HCT116 (cell line): ENCODE results near the gene NIPAL4. TPM values are rescaled to one million over a fixed set of nuclear protein-coding genes. Genes with fewer than 3 reads are reported as not detected.

ENCODE experiments used
- ATAC-seq: fragments of 200-7000 bp; cut with Tn5 transposase; 2 replicates; pipeline ENCODE4 v1.9.1; 2020; ENCODE audit warnings: mild to moderate bottlenecking, moderate library complexity
- BruUV-seq: library from RNA; stranded (reverse); fragments of 400-500 nt; replicated peaks from 2 replicates; lab custom pipeline; 2021; lab: Mats Ljungman, UMichigan
- CTCF ChIA-PET: fragments of 300-600 bp; sonication (Branson Sonifier 250); formaldehyde crosslinking; loops from one replicate; lab custom pipeline; 2021; ENCODE audit warnings: antibody characterized with exemption; lab: Charles Lee
- POLR2A ChIA-PET: fragments of 300-600, 350-600 bp; sonication (Branson Sonifier 250); formaldehyde crosslinking; loops from one replicate; lab custom pipeline; 2021; ENCODE audit warnings: antibody characterized with exemption; lab: Charles Lee
- RAD21 ChIA-PET, 2 experiments: fragments of 300-600 bp; sonication (Branson Sonifier 250); formaldehyde crosslinking; loops; one replicate each; lab custom pipeline; 2023; ENCODE audit warnings: low total read pairs in 2 of 2; ENCODE audit not compliant: uncharacterized antibody in 2 of 2, unreplicated experiment in 2 of 2, low non-redundant PET in 1 of 2; lab: Charles Lee
- DNase-seq: peaks from one replicate; pipeline ENCODE4 v3.0.0-alpha.2; 2010; ENCODE audit warnings: low read depth, low spot score
- H2AFZ ChIP-seq: fragments of 200-600 bp; shearing (Covaris generic), sonication (generic); 2 replicates; pipeline ENCODE4 v1.6.1; 2017; ENCODE audit warnings: low read depth, mixed run types, mixed read lengths, antibody characterized with exemption, low read length; ENCODE audit not compliant: poor library complexity, severe bottlenecking
- H3K27ac ChIP-seq: 2 replicates; pipeline ENCODE4 v1.5.1; 2012; ENCODE audit warnings: low read depth, low read length
- H3K27me3 ChIP-seq: fragments of 200-600 bp; sonication (generic); 2 replicates; pipeline ENCODE4 v1.6.1; 2016; ENCODE audit warnings: mixed run types, low read length, mixed read lengths; ENCODE audit not compliant: insufficient read depth
- H3K36me3 ChIP-seq, 2 experiments: fragments of 200-500 bp in 1 of 2; fragments of 200-600 bp in 1 of 2; sonication (Bioruptor generic) in 1 of 2; sonication (generic) in 1 of 2; 2 replicates each; pipeline versions ENCODE4 v1.5.1 to v1.6.1; 2014 to 2016; ENCODE audit warnings: low read length in 2 of 2, inconsistent platforms in 1 of 2, mixed read lengths in 1 of 2, mixed run types in 1 of 2; ENCODE audit not compliant: insufficient read depth in 2 of 2, control insufficient read depth in 1 of 2
- H3K4me1 ChIP-seq, 2 experiments: fragments of 200-600 bp in 1 of 2; sonication (generic) in 1 of 2; 2 replicates each; pipeline versions ENCODE4 v1.5.1 to v1.6.1; 2012 to 2017; ENCODE audit warnings: low read length in 2 of 2, inconsistent platforms in 1 of 2, mild to moderate bottlenecking in 1 of 2, mixed read lengths in 1 of 2, mixed run types in 1 of 2, moderate library complexity in 1 of 2; ENCODE audit not compliant: insufficient read depth in 2 of 2, control insufficient read depth in 1 of 2
- H3K4me2 ChIP-seq: fragments of 200-600 bp; sonication (generic); 2 replicates; pipeline ENCODE4 v1.6.1; 2017; ENCODE audit warnings: mixed run types, low read length, mixed read lengths
- H3K4me3 ChIP-seq, 2 experiments: fragments of 200-600 bp in 1 of 2; sonication (generic) in 1 of 2; replicated peaks in 1 of 2; 2 replicates each; pipeline ENCODE4 v1.5.1; 2011 to 2016; ENCODE audit warnings: low read length in 2 of 2, control low read depth in 1 of 2, low read depth in 1 of 2, mild to moderate bottlenecking in 1 of 2, mixed read lengths in 1 of 2, mixed run types in 1 of 2
- H3K79me2 ChIP-seq: fragments of 200-600 bp; sonication (generic); 2 replicates; pipeline ENCODE4 v1.6.1; 2017; ENCODE audit warnings: mild to moderate bottlenecking, mixed run types, low read length, moderate library complexity, mixed read lengths; ENCODE audit not compliant: insufficient read depth
- H3K9ac ChIP-seq: fragments of 200-600 bp; sonication (generic); 2 replicates; pipeline ENCODE4 v1.6.1; 2016; ENCODE audit warnings: low read length, mixed read lengths
- H3K9me2 ChIP-seq: fragments of 200-600 bp; sonication (generic), shearing (Covaris generic); 2 replicates; pipeline ENCODE4 v1.6.1; 2017; ENCODE audit warnings: mixed run types, mild to moderate bottlenecking, moderate library complexity; ENCODE audit not compliant: insufficient read depth
- H3K9me3 ChIP-seq, 2 experiments: fragments of 200-500 bp in 1 of 2; fragments of 200-600 bp in 1 of 2; sonication (Bioruptor generic) in 1 of 2; sonication (generic) in 1 of 2; 2 replicates each; pipeline ENCODE4 v1.6.1; 2014 to 2017; ENCODE audit warnings: low read length in 2 of 2, mixed read lengths in 2 of 2, inconsistent platforms in 1 of 2, low read depth in 1 of 2, mild to moderate bottlenecking in 1 of 2, mixed run types in 1 of 2, moderate library complexity in 1 of 2; ENCODE audit not compliant: control insufficient read depth in 1 of 2, insufficient read depth in 1 of 2
- H4K20me1 ChIP-seq: fragments of 200-600 bp; sonication (generic), shearing (Covaris generic); 2 replicates; pipeline ENCODE4 v1.6.1; 2017; ENCODE audit warnings: mixed run types, mild to moderate bottlenecking, moderate library complexity; ENCODE audit not compliant: insufficient read depth
- CBX3 ChIP-seq: IDR thresholded peaks from 2 replicates; pipeline ENCODE4 v1.6.1; 2012; ENCODE audit warnings: low read depth
- CTCF ChIP-seq, 3 experiments: fragments of 200-600 bp in 1 of 3; sonication (generic) in 1 of 3; IDR thresholded peaks in 2 of 3; conservative IDR thresholded peaks in 1 of 3; 2 replicates each; pipeline ENCODE4 v1.5.1; 2012 to 2017; ENCODE audit warnings: low read depth in 2 of 3, low read length in 2 of 3, antibody characterized with exemption in 1 of 3, borderline replicate concordance in 1 of 3, control low read depth in 1 of 3, mild to moderate bottlenecking in 1 of 3, mixed read lengths in 1 of 3, mixed run types in 1 of 3, moderate library complexity in 1 of 3; ENCODE audit not compliant: insufficient read depth in 1 of 3
- EGR1 ChIP-seq: IDR thresholded peaks from 2 replicates; pipeline ENCODE4 v1.6.1; 2012; ENCODE audit warnings: low read depth
- ELF1 ChIP-seq: IDR thresholded peaks from 2 replicates; pipeline ENCODE4 v1.6.1; 2012; ENCODE audit warnings: low read depth, borderline replicate concordance
- FOSL1 ChIP-seq: IDR thresholded peaks from 2 replicates; pipeline ENCODE4 v1.6.1; 2012; ENCODE audit warnings: low read depth
- JUND ChIP-seq: IDR thresholded peaks from 2 replicates; pipeline ENCODE4 v1.6.1; 2012
- POLR2AphosphoS5 ChIP-seq: IDR thresholded peaks from 2 replicates; pipeline ENCODE4 v1.6.1; 2011; ENCODE audit warnings: mild to moderate bottlenecking, low read depth, low read length, moderate library complexity
- SP1 ChIP-seq: IDR thresholded peaks from 2 replicates; pipeline ENCODE4 v1.6.1; 2012; ENCODE audit warnings: low read depth
- TCF7L2 ChIP-seq: IDR thresholded peaks from 2 replicates; pipeline ENCODE4 v1.7.0; 2011; ENCODE audit warnings: borderline replicate concordance, inconsistent platforms; ENCODE audit not compliant: insufficient read depth, insufficient read length; ENCODE audit errors: extremely low read depth
- ZBTB33 ChIP-seq: IDR thresholded peaks from 2 replicates; pipeline ENCODE4 v1.6.1; 2011; ENCODE audit warnings: mild to moderate bottlenecking, low read length, moderate library complexity; ENCODE audit not compliant: insufficient replicate concordance; ENCODE audit errors: extremely low read depth
- intact Hi-C: fragments of 100-400 bp; cut with micrococcal nuclease; formaldehyde crosslinking; loops from 2 replicates; pipeline ENCODE4 v1.10.0; 2022
- total RNA-seq: library from RNA; stranded (reverse); gene quantifications from one replicate; pipeline ENCODE4 v1.2.1, GENCODE V29; 2021; ENCODE audit not compliant: unreplicated experiment

NIPAL4 gene
- total RNA-seq, 1 experiment from 2014 or later: 0.12 TPM

- Histone ChIP-seq H3K4me3 (no peak overlapping the region), H3K9me2 (no peaks in the 10 kb centered on the region), H2AFZ (no peak overlapping the region), H3K4me2 (no peak overlapping the region), H4K20me1 (no peaks in the 10 kb centered on the region), H3K27ac (no peak overlapping the region), H3K9ac (no peak overlapping the region), H3K36me3 (no peaks in the 10 kb centered on the region), H3K27me3 (no peaks in the 10 kb centered on the region), H3K4me1 (peaks cover 2 to 16% of the 10 kb centered on the region in 2 experiments; a peak in 2 of 4 replicates), H3K9me3 (no peaks in the 10 kb centered on the region), H3K79me2 (no peaks in the 10 kb centered on the region)
- TF ChIP-seq CTCF (IDR thresholded peaks at IDR 0.05 in 2 of 3, conservative IDR thresholded peaks at IDR 0.05 in 1 of 3; ENCODE audit: borderline replicate concordance in 1 of 3, insufficient read depth in 1 of 3, low read depth in 2 of 3, low read length in 2 of 3) (no peak), FOSL1 (no peak), ZBTB33 (no peak), CBX3 (no peak), EGR1 (no peak), SP1 (no peak), ELF1 (no peak), JUND (no peak), POLR2AphosphoS5 (no peak), TCF7L2 (no peak)
- ATAC-seq (no peak), DNase-seq (no peak)
- ChIA-PET POLR2A (no interaction called here), CTCF (no interaction called here), RAD21 (no interaction called here)
- no TSS peak for BruUV-seq
- intact Hi-C loops: no loop called here
Observed at GRCh38 chr5:157446412-157446935, 13.5 kb upstream of the NIPAL4 start.
